VCaP (cell line): ENCODE measurements around the gene PLCB1.

ENCODE experiments used
- H3K27ac ChIP-seq: fragments of 450-650 bp; 2 replicates; pipeline ENCODE4 v1.5.1; 2017
- TF ChIP-seq, protein P1 (sequence below): fragments of 450-650 bp; conservative IDR thresholded peaks from 2 replicates; pipeline ENCODE4 v1.5.1; 2017; ENCODE audit warnings: mild to moderate bottlenecking, moderate library complexity

PLCB1 gene

GRCh38 chr20:8855315-8855714 is 723.2 kb downstream of the PLCB1 start:
- TF ChIP-seq, protein P1, sequence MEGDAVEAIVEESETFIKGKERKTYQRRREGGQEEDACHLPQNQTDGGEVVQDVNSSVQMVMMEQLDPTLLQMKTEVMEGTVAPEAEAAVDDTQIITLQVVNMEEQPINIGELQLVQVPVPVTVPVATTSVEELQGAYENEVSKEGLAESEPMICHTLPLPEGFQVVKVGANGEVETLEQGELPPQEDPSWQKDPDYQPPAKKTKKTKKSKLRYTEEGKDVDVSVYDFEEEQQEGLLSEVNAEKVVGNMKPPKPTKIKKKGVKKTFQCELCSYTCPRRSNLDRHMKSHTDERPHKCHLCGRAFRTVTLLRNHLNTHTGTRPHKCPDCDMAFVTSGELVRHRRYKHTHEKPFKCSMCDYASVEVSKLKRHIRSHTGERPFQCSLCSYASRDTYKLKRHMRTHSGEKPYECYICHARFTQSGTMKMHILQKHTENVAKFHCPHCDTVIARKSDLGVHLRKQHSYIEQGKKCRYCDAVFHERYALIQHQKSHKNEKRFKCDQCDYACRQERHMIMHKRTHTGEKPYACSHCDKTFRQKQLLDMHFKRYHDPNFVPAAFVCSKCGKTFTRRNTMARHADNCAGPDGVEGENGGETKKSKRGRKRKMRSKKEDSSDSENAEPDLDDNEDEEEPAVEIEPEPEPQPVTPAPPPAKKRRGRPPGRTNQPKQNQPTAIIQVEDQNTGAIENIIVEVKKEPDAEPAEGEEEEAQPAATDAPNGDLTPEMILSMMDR, result no peak
- H3K27ac ChIP-seq, result peak overlapping the region; percentile 82; the same call in 1 of the 2 replicates

- TF ChIP-seq, protein P1, result no peak
- H3K27ac ChIP-seq, result no peak overlapping the region
Observed at GRCh38 chr20:8856668-8857067, 724.6 kb downstream of the PLCB1 start.

DNA sequence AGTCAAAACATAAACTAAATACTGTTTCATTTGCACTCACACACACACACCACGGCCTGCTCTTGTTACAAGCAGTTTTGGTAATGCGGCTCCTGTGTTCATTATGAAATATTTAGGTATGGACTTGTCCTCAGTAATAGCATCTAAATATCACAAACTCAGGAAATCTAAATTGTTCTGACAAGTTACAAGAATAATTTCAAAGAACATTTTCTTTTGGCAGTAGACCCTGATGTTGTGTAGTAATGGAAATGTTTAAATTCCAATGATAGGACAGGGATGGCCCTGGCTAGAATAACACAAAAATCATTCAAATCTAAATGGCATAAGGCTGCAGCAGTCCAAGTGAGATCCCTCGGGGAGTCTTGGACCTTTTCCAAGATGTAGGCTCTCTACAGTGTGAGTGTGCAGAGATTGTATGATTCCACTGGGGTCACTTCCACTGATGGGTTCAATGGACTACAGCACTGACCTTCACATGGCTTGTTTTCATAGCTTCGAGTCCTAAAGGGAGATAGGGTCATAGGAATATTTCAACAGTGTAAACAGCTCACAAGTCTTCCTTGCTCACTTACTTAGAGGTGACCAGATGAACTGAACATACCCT is 726.2 kb downstream of the PLCB1 start:
- TF ChIP-seq, protein P1, result no peak
- no peak overlapping the region for H3K27ac ChIP-seq

- TF ChIP-seq, protein P1, result no peak
- no peak overlapping the region for H3K27ac ChIP-seq
Observed at GRCh38 chr20:8860011-8860495, 728.0 kb downstream of the PLCB1 start.

DNA sequence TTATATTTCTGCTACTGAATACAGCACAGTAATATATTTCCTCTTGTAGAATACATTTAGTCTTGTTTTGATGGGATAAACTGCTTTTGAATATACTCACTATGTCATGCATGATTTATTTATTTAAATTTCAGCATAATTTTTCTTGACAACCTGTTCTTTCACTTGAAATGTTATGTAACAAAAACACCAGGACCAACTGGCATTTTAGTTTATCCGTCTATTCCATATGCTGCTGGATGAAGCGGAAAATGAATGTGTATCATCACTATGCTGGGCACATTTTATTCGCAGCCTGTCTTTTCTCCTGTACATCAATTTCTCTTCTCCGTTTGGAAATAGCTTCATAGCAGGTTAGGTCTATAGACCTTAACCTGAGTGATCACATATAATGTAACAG is 730.0 kb downstream of the PLCB1 start:
- no peak overlapping the region for H3K27ac ChIP-seq
- TF ChIP-seq, protein P1, result no peak

DNA sequence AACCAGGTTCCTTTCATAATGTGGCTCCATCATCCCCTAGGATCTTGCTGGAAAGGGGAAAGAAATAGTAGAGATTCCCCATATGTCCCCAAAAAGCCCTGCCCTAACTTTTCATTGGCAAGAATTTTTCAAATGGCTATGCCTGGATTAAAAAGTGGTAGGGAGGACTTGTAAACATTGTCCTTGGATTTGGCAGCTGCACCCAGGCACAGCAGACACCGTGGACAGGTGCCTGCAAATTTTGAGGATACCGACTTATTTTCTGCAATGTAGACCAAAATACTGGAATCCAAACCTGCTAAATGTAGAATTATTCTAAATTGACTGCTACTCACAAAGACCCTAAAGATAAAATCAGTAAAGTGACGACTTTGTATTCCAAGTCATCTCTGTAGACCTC is 733.6 kb downstream of the PLCB1 start:
- TF ChIP-seq, protein P1, result no peak
- no peak overlapping the region for H3K27ac ChIP-seq

DNA sequence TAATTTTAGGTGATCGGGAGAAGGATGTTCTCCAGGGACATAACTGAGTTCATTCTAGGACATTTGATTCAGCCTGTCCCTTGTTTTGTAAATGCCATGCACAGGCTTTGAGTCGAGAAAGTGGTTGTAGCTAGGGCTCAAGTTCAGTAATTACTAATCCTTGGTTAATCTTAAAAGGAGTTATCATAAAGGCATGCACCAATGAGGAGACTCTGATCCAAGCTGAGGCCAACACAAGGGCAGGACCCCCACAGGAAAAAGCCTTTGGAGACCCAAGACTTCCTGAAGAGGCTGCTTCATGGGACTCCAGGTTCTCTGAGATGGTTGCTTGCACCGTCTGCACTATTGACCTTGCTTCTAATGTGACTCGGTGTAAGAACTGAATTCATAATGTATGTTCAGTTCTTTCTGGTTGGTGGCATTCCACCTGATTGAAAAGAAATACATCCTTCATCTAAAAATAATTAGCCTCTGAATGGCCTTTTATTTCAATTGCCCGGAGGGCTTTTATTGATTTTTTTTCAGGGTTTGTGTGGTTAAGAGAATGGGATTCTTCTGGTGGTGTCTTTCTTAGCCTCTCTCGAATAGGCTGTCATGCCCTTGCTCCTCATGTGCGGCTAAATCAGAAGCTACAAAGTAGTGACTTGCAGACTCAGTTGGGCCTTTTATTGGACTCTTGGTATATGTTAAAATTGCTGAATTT is 735.1 kb downstream of the PLCB1 start:
- TF ChIP-seq, protein P1, result no peak
- H3K27ac ChIP-seq, result no peak overlapping the region
